Measurements from ENCODE around the gene TMEM141. TPM values are rescaled to one million over a fixed set of nuclear protein-coding genes. Genes with fewer than 3 reads are reported as not detected.
A peak's percentile ranks its signal among the peaks of the same experiment; 100 is the strongest.

Gene TMEM141
- total RNA-seq, 6 experiments from 2014 or later: 46.5 to 105 (median 56.7) TPM

GRCh38 chr9:136827794-136828473, 36.8 kb downstream of the TMEM141 start:
- TF ChIP-seq POLR2A (IDR thresholded peaks at IDR 0.05): no peak
- no peak for TF ChIP-seq CTCF (IDR thresholded peaks at IDR 0.05)
- ATAC-seq (no peak), DNase-seq (peak in 2 of 3 donors; percentile 44 to 48)
- WGBS (ENCODE audit: insufficient coverage, low coverage, low lambda C conversion rate, missing lambda C conversion rate): no CpG with 5 or more reads among the region's 14 CpGs
- no peak overlapping the region for H3K4me3 ChIP-seq
- intact Hi-C loops (cut with DNase I): no loop called here
- H3K4me1 ChIP-seq: no peaks in the 10 kb centered on the region
- H3K27me3 ChIP-seq: no peaks in the 10 kb centered on the region
- no peak overlapping the region for H3K27ac ChIP-seq
- no peaks in the 10 kb centered on the region for H3K9me3 ChIP-seq
- H3K36me3 ChIP-seq: peaks cover 0 to 41% (median 4%) of the 10 kb centered on the region in 4 donors

GRCh38 chr9:136828474-136829140, 37.5 kb downstream of the TMEM141 start:
- Histone ChIP-seq H3K4me3 (no peak overlapping the region), H3K27me3 (no peaks in the 10 kb centered on the region), H3K27ac (no peak overlapping the region), H3K4me1 (no peaks in the 10 kb centered on the region), H3K36me3 (peaks cover 0 to 39% (median 4%) of the 10 kb centered on the region in 4 donors), H3K9me3 (no peaks in the 10 kb centered on the region)
- peak in 1 of 3 donors; percentile 29 for DNase-seq
- intact Hi-C loops (cut with DNase I): no loop called here
- TF ChIP-seq CTCF (IDR thresholded peaks at IDR 0.05) (no peak), POLR2A (IDR thresholded peaks at IDR 0.05) (no peak)
- 89% methylated on average over 8 of the region's 31 CpGs for WGBS (ENCODE audit: insufficient coverage, low coverage, low lambda C conversion rate, missing lambda C conversion rate)
- ATAC-seq: no peak

GRCh38 chr9:136829412-136829811, 38.3 kb downstream of the TMEM141 start:
- ATAC-seq (no peak), DNase-seq (peak in 1 of 3 donors; percentile 50)
- Histone ChIP-seq H3K4me1 (no peaks in the 10 kb centered on the region), H3K4me3 (no peak overlapping the region), H3K27me3 (no peaks in the 10 kb centered on the region), H3K9me3 (no peaks in the 10 kb centered on the region), H3K27ac (no peak overlapping the region), H3K36me3 (peaks cover 0 to 35% (median 4%) of the 10 kb centered on the region in 4 donors)
- TF ChIP-seq CTCF (IDR thresholded peaks at IDR 0.05): no peak
- TF ChIP-seq POLR2A (IDR thresholded peaks at IDR 0.05): no peak
- WGBS (ENCODE audit: insufficient coverage, low coverage, low lambda C conversion rate, missing lambda C conversion rate): no CpG with 5 or more reads among the region's 14 CpGs
- intact Hi-C loops (cut with DNase I): no loop called here

GRCh38 chr9:136829981-136830885, 39.1 kb downstream of the TMEM141 start:
- H3K36me3 ChIP-seq: peaks cover 0 to 31% (median 4%) of the 10 kb centered on the region in 4 donors
- peak in 2 of 3 donors; percentile 47 to 51 for DNase-seq

More at GRCh38 chr9:136829981-136830885, 39.1 kb downstream of the TMEM141 start:
- Histone ChIP-seq H3K4me1 (no peaks in the 10 kb centered on the region), H3K9me3 (no peaks in the 10 kb centered on the region), H3K4me3 (no peak overlapping the region), H3K27me3 (no peaks in the 10 kb centered on the region), H3K27ac (no peak overlapping the region)
- intact Hi-C loops (cut with DNase I): no loop called here
- no peak for TF ChIP-seq CTCF (IDR thresholded peaks at IDR 0.05)
- TF ChIP-seq POLR2A (IDR thresholded peaks at IDR 0.05): no peak
- WGBS (ENCODE audit: insufficient coverage, low coverage, low lambda C conversion rate, missing lambda C conversion rate): 80% methylated on average over 1 of the region's 41 CpGs
- peak in 1 of 4 donors; percentile 7 for ATAC-seq
